AG09319 (cell line): Measurements from ENCODE around the gene GMIP.

Experiments
- DNase-seq: peaks from one replicate; pipeline ENCODE4 v3.0.0-alpha.2; 2010; ENCODE audit warnings: low read depth; ENCODE audit errors: extremely low read depth
- TF ChIP-seq, protein P1 (sequence below): IDR thresholded peaks from 2 replicates; pipeline ENCODE4 v1.5.1; 2011; ENCODE audit warnings: low read depth, mild to moderate bottlenecking, inconsistent platforms, low read length, moderate library complexity

GMIP gene

DNA sequence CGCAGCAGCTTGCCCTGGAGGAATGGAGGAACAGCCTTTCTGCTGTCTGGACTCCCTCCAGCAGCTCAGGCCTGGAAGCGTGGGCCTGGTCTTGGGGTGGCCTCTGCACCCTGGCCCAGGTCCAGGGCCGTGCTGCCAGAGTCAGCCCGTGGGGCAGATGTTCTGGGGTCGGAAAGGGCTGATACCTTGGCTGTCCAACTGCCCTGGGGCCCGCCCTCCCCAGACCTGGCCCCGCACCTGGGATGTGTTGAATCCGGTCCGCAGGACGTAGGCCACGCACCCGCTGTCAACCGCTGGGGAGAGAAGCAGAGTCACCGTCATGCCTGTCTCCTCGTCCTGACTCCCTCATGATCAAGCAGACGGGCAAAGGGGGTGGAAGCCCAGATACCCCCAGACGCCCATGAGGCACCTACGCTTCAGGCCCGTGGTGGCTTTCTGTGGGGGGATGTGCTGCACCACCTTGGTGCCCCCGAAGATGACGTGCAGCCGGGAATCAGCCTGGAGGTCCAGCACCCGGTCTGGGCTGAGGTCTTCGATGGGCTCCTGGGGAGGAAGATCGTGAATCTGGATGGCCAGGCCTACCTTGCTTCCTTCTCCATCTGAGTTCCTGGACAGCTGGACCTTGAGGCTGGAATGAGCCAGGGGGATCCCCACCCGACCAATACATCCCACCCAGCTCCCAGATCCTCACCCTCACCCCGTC, 12.3 kb upstream of the GMIP start:
- no peak for DNase-seq
- TF ChIP-seq, protein P1, sequence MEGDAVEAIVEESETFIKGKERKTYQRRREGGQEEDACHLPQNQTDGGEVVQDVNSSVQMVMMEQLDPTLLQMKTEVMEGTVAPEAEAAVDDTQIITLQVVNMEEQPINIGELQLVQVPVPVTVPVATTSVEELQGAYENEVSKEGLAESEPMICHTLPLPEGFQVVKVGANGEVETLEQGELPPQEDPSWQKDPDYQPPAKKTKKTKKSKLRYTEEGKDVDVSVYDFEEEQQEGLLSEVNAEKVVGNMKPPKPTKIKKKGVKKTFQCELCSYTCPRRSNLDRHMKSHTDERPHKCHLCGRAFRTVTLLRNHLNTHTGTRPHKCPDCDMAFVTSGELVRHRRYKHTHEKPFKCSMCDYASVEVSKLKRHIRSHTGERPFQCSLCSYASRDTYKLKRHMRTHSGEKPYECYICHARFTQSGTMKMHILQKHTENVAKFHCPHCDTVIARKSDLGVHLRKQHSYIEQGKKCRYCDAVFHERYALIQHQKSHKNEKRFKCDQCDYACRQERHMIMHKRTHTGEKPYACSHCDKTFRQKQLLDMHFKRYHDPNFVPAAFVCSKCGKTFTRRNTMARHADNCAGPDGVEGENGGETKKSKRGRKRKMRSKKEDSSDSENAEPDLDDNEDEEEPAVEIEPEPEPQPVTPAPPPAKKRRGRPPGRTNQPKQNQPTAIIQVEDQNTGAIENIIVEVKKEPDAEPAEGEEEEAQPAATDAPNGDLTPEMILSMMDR, result no peak

DNA sequence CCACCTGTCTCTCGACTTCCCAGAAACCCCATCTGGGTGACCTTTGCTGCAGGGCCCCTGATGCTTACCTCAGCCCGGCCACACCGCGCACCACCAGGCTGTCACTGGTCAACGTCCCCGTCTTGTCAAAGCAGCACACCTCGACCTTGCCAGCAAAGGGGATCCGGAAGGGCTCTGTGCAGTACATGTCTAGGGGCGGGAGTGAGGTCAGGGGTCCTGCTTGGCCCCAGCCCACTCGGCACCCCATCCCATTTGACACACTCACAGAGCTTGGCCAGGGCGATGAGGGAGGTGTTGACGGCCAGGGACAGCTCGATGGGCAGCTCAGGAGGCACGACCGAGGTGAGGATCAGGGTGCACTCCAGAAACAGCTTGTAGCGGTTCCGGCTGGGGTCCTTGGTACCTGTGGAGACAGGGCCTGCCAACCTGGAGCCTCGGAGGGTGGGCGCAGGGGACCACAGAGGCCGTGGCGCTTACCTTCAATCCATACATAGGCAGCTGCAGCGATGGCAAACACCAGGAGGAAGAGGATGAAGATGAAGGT, 11.7 kb upstream of the GMIP start:
- no peak for DNase-seq
- TF ChIP-seq, protein P1, result no peak

DNA sequence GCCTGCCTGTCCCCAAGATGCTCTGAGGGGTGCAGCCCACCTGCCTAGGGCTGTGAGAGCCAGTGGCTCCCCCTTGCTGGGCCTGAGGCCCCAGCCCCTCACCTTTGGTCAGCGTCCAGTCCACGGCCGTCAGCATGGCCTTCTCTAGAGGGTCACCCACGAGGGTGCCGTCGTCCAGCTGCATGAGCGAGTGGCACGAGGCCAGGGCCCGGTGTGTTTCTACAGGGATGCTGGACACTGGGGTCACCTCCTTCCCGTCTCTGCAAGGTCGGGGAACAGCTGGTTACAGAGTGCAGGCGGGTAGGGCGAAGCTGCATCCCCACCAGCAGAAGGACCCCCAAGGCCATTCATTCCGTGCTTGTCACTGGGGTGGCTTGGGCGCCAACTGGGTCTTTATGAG, 11.0 kb upstream of the GMIP start:
- TF ChIP-seq, protein P1, result no peak
- no peak for DNase-seq

DNA sequence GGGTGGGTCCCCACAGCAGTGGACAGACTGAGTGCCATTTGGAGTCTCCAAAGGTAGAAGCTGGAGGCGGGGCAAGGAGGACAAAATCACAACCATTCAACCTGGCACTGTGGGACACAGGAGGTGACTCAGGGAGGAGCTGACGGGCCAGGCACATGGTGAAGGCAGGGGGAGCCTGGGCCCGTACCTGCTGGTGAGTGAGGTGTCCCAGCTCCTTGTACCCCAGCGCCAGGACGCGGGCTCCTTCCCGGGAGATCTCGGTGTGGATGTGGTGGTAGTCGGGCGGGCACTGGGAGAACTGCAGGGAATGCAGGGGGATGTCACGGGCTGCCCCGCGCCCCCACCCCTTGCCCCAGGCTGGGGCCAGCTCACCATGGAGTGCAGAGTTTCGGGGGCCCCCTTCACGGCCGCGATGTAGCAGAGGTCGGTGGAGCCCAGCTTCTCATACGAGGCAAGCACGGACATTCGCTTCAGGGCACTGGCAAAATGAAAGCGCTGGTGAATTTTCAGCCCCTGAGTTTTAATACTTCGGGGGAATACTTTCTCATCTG, 10.2 kb upstream of the GMIP start:
- TF ChIP-seq, protein P1, result no peak
- no peak for DNase-seq

DNA sequence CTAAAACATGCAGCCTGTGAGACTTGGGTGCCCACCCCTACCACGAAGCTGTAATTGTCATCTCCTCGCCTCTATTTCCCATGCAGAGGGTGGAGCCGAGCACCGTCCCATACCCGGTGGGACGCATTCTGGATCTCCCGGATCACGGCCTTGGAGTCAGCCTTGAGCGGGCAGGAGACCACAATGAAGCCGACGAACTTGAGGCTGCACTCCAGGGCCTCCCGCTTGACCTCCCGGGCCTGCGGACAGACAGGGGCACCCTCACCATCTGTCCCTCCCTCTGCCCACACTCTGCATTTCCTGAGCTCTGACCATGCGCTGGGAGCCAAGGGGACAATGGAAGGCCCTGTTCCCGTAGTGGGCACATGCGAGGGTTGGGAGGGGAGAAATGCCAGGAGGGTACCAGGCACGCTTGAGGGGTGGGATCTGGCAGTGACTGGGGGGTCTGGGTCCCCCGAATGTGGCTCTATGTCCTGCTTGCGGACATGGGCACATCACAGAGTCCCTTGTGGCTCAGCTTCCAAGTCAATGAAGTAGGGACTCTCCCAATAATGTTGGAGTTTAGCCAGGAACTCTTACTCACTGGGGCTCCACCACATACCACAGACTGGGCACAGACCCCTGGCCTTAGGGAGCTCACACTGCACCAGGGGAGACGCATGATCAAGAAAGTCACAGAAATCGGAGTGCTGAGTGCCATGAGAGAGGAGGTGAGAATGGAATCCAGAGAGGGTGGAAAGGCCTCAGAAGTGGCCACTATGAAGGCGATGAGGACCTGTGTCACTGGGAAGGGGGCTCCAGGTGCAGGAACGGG, 9.2 kb upstream of the GMIP start:
- TF ChIP-seq, protein P1, result no peak
- no peak for DNase-seq

DNA sequence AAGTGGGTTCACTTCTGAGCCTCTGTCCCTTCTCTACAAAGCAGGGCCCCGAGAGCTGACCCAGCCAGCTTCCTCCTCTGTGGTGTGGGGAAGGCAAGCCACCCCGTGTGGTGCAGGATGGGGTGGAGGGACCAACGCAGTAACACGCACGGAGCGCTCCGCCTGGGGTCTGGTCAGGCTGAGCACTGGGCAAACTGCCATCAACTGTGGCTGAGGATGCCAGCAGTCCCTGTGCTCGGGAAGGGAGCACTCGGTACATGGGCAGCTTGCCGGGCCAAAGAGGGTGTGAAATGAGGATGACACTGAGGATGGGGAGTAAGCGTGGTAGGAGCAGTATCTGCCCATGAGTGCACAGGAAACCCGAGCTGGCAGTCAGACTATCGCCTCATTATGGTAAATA, 7.6 kb upstream of the GMIP start:
- TF ChIP-seq, protein P1, result no peak
- no peak for DNase-seq

DNA sequence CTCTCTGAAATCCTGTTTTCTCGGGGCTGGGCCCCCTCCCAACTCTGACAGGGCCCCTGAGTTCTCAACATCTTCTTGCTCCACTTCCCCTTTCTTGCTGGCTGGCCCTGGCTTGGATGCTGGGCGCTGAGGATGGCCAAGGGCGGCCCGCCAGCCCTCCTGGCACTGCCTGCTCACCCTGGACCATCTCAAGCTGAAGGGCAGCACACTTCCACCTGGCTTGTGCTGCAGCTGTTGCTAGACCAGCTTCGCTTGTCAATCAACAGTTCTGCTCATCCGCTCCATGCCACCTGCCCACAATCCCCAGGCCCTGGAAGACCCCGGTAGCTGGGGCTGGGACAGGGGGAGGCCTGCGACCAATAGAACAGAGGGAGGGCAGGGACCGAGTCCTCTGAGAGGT, 6.9 kb upstream of the GMIP start:
- no peak for DNase-seq
- TF ChIP-seq, protein P1, result no peak
